ENCODE results near the gene VAMP5. TPM values are rescaled to one million over a fixed set of nuclear protein-coding genes. Genes with fewer than 3 reads are reported as not detected.
"Not testable (repeated sequence)": the region's sequence is repeated elsewhere in the genome, so short reads cannot be mapped to it uniquely, and the experiment has no call there.

The VAMP5 gene, protein sequence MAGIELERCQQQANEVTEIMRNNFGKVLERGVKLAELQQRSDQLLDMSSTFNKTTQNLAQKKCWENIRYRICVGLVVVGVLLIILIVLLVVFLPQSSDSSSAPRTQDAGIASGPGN
- total RNA-seq (2014; rRNA removed; shearing (Covaris generic)), result not detected in 2 replicates

- Histone ChIP-seq H3K4me1 (peaks cover 29% of the 10 kb centered on the region), H3K4me3 (no peak within 1 kb of the TSS), H3K36me3 (no peaks in the 10 kb centered on the region), H3K9me3 (replicated peaks) (no peaks in the 10 kb centered on the region), H3K27me3 (no peaks in the 10 kb centered on the region), H3K27ac (peak within 1 kb of the TSS; percentile 66)
- no peak for DNase-seq
Measured at GRCh38 chr2:85584354-85584856, at the start of gene VAMP5. Gene VAMP5, plus strand, starts transcription at chr2:85584431. Its CDS starts 60 bp downstream, at chr2:85584491.

GRCh38 chr2:85534881-85535280 lies 49.4 kb upstream of the VAMP5 start:
- peaks cover 4% of the 10 kb centered on the region for H3K9me3 ChIP-seq (replicated peaks)
- H3K4me1 ChIP-seq, result peaks cover 9% of the 10 kb centered on the region
- H3K27me3 ChIP-seq, result no peaks in the 10 kb centered on the region
- no peak overlapping the region for H3K27ac ChIP-seq
- peaks cover 4% of the 10 kb centered on the region for H3K36me3 ChIP-seq
- no peak overlapping the region for H3K4me3 ChIP-seq
- DNase-seq, result no peak

- Histone ChIP-seq H3K36me3 (peaks cover 20% of the 10 kb centered on the region), H3K4me3 (no peak overlapping the region), H3K4me1 (peaks cover 12% of the 10 kb centered on the region), H3K9me3 (replicated peaks) (no peaks in the 10 kb centered on the region), H3K27me3 (no peaks in the 10 kb centered on the region), H3K27ac (no peak overlapping the region)
- peak in 1 of 2 experiments; percentile 35 for DNase-seq
Measured at GRCh38 chr2:85536479-85536878, 47.8 kb upstream of the VAMP5 start.

DNA sequence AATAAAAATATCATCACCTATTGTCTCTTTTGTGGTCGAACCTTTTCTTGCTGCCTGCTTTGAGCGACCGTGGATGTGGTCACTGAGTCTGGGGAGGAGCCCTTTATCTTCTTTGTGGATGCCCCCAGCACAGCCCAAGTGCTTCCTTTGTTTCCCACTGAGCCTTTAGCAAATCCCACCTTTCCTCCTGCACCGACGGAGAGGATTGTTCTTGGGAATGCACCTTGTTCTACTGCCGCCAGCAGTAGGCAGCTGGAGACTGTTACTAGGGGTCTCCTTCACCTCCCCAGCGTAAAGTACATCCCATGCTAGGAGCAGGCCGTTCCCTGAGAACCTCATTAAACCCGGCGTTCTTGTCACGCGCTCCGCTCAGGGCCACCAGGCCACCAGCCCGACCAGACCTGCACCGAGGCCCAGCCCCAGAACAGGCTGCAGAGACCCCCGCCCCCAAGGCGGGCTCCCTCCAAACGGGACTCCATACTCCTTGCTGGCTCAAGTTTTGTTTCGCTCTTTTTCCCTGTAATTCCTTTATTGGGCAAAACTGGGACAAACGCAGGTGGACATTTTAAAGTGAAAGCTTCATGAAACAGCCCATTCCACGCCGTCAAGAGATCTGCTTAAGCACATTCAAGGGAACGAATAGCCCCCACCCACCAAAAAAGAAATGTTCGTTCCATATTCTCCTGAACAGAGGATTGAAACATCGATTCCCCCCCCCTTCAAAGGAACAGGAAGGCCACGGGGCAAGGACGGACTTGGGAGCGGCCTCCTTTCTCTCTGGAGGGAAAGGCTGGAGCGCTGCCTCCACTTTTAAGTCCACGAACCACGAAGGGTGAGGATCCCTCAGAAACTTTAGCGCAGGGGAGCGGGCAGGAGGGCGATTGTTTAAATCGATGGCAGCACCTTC lies 46.4 kb upstream of the VAMP5 start:
- Histone ChIP-seq H3K4me3 (peak overlapping the region; percentile 97), H3K36me3 (peaks cover 34% of the 10 kb centered on the region), H3K27ac (peak overlapping the region; percentile 98), H3K27me3 (no peaks in the 10 kb centered on the region), H3K9me3 (replicated peaks) (no peaks in the 10 kb centered on the region), H3K4me1 (peaks cover 21% of the 10 kb centered on the region)
- DNase-seq, result peak; percentile 75 to 80

DNA sequence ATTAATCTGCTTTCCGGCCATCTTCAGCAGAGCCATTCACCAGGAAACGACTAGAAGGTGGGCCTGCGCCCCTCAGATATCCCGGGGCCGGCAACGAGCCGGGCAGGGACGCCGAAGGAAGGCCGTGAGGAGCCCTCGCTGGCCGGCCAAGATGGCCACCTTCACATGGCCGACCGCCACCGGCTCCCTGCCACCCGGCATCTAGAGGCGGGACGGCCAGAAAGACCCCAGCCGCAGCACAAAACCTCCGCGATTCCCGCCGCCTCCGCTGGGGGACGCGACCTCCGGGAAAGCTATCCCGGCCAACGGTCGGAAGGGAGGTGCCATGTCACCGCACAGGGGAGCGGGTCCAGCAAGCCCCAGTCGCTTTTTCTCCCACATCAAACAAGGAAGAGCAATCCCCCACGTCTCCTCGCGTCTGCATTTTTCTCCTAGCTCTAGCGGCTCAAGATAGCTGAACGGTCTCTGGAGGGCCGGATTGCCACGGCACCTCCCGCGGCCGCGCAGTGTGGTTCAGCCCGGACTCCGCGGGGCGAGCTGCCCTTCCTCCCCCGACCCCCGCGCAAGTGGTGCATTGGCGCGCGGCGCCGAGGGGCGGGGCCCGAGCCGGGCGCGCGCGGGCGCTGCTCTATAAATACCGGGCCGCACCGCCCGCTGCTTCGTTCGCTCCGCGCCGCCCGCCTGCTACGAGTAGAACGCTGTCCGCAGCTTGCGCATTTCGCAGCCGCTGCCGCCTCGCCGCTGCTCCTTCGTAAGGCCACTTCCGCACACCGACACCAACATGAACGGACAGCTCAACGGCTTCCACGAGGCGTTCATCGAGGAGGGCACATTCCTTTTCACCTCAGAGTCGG lies 45.5 kb upstream of the VAMP5 start, which contains the start of gene MAT2A:
TSS of gene MAT2A (plus strand) at position 662 of the 854 bp plus-strand sequence. CDS start at position 782, 120 bp downstream.
- peaks cover 21% of the 10 kb centered on the region for H3K4me1 ChIP-seq

DNA sequence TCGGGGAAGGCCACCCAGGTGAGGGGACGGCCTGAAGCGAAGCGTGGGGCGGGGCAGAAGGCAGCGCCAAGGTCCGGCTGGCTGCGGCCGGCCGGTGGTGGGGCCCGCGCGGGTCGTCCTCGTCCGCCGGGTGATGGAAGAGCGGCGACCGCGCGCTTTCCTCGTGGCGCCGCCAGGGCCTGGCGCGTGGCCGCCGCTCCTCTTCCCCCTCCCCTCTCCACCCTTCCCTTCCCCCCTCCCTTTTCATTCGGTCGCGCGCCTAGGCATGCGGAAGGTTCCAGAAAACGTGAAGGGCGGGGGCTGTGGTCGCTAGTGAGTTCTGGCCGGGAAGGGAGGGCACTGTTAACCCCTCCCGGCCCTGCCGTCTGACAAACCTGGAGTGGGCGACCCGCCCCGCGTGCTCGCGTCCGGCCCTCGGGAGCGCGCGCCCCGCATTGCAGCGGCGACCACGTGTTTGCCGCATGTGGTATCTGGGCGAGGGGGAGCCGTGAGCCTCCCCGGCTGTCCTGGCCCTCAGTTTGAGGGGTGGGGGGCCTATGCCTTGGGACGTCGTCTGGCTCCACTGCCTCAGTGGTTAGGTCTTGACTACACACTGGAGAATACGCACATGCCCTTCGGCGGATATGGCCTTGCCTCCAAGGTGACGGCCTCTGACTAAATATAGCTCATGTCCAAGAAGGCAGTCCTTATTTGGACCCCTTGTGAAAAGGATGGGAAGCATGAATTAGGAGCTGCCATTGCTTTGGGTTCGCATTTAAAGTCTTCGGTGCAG lies 44.7 kb upstream of the VAMP5 start:
- Histone ChIP-seq H3K4me3 (peak overlapping the region; percentile 97), H3K9me3 (replicated peaks) (no peaks in the 10 kb centered on the region), H3K36me3 (peaks cover 51% of the 10 kb centered on the region), H3K27me3 (no peaks in the 10 kb centered on the region), H3K27ac (peak overlapping the region; percentile 98), H3K4me1 (peaks cover 21% of the 10 kb centered on the region)
- peak; percentile 67 to 69 for DNase-seq

More for the DNA sequence above, 45.5 kb upstream of the VAMP5 start, which contains the start of gene MAT2A:
- Histone ChIP-seq H3K36me3 (peaks cover 43% of the 10 kb centered on the region), H3K4me3 (peak within 1 kb of the TSS; percentile 97), H3K9me3 (replicated peaks) (no peaks in the 10 kb centered on the region), H3K27me3 (no peaks in the 10 kb centered on the region), H3K27ac (peak within 1 kb of the TSS; percentile 98)
- peak; percentile 98 for DNase-seq

GRCh38 chr2:85540133-85540648 lies 44.0 kb upstream of the VAMP5 start:
- no peaks in the 10 kb centered on the region for H3K9me3 ChIP-seq (replicated peaks)
- H3K4me3 ChIP-seq, result peak overlapping the region; percentile 97
- peaks cover 21% of the 10 kb centered on the region for H3K4me1 ChIP-seq
- no peaks in the 10 kb centered on the region for H3K27me3 ChIP-seq
- no peak for DNase-seq
- H3K27ac ChIP-seq, result peak overlapping the region; percentile 98
- peaks cover 56% of the 10 kb centered on the region for H3K36me3 ChIP-seq

DNA sequence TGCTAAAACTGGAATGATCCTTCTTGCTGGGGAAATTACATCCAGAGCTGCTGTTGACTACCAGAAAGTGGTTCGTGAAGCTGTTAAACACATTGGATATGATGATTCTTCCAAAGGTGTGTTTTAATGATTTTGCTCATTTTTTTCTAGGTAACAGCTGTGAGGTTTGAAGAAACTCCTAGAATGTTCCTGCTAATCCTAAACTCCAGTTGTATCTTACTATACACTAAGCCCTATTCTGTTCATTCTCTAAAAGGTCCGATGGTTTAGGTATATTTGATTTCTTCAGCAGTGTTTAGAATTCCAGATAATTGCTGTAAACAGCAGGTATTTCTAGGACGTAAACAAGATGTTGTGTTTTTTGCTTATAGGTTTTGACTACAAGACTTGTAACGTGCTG lies 43.0 kb upstream of the VAMP5 start:
- H3K4me3 ChIP-seq, result peak overlapping the region; percentile 97
- peaks cover under 1% of the 10 kb centered on the region; the same call in 1 of the 2 replicates for H3K27me3 ChIP-seq
- H3K4me1 ChIP-seq, result peaks cover 21% of the 10 kb centered on the region
- H3K9me3 ChIP-seq (replicated peaks), result no peaks in the 10 kb centered on the region
- peaks cover 67% of the 10 kb centered on the region for H3K36me3 ChIP-seq
- no peak for DNase-seq
- no peak overlapping the region for H3K27ac ChIP-seq

- no peak for DNase-seq
- no peak overlapping the region for H3K27ac ChIP-seq
- peaks cover 73% of the 10 kb centered on the region for H3K36me3 ChIP-seq
Measured at GRCh38 chr2:85541753-85542457, 42.3 kb upstream of the VAMP5 start.

DNA sequence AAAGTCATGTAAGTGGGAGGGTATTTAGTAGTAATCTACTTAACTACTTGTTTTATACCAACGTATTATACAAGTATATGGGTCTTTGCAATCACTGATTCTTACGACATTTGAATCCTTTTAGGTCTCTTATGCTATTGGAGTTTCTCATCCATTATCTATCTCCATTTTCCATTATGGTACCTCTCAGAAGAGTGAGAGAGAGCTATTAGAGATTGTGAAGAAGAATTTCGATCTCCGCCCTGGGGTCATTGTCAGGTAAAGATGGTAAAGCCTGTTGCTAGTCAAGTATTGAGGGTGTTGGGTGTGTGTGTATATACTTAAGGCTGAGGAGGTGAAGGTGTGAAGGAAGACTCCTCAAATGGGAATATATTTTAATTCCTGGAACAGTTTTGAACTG lies 41.5 kb upstream of the VAMP5 start:
- no peak overlapping the region for H3K27ac ChIP-seq
- H3K36me3 ChIP-seq, result peaks cover 82% of the 10 kb centered on the region
- DNase-seq, result no peak
- no peaks in the 10 kb centered on the region for H3K9me3 ChIP-seq (replicated peaks)
- peaks cover 6% of the 10 kb centered on the region for H3K27me3 ChIP-seq
- H3K4me1 ChIP-seq, result peaks cover 12% of the 10 kb centered on the region; the same call in 1 of the 2 replicates
- H3K4me3 ChIP-seq, result no peak overlapping the region

More at GRCh38 chr2:85541753-85542457, 42.3 kb upstream of the VAMP5 start:
- Histone ChIP-seq H3K4me3 (peak overlapping the region; percentile 97), H3K9me3 (replicated peaks) (no peaks in the 10 kb centered on the region), H3K4me1 (peaks cover 19% of the 10 kb centered on the region), H3K27me3 (peaks cover 6% of the 10 kb centered on the region)

- peaks cover 92% of the 10 kb centered on the region for H3K36me3 ChIP-seq
- H3K9me3 ChIP-seq (replicated peaks); DNase-seq; H3K27ac ChIP-seq; H3K4me3 ChIP-seq; H3K27me3 ChIP-seq: not testable (repeated sequence)
- H3K4me1 ChIP-seq, result peaks cover 17% of the 10 kb centered on the region
Measured at GRCh38 chr2:85544254-85544691, 40.0 kb upstream of the VAMP5 start.

DNA sequence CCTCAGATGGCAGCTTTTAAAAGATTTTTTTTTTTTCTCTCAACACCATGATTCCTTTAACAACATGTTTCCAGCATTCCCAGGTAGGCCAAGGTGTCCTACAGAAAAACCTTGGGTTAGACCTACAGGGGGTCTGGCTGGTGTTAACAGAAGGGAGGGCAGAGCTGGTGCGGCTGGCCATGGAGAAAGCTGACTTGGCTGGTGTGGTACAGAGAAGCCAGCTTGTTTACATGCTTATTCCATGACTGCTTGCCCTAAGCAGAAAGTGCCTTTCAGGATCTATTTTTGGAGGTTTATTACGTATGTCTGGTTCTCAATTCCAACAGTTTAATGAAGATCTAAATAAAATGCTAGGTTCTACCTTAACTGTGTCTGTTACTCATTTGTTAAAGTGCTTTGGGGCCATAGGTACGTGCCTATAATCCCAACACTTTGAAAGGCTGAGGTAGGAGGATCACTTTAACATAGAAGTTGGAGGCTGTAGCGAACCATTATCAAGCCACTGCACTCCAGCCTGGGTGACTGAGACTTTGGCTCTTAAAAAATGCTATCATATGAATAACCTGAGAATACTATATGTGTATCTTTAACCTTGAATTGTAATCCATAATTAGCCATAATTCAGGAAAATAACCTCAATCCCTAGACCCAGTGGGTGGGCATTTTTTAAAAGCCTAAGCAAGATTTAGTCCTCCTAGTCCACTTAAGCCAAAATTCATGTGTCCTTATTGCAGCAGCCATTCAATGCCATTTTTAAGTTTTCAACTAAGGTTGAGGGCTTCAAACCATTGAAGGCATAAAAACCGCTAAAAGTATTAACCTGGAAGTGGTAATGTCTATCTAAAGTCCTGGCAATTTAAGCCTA lies 39.1 kb upstream of the VAMP5 start:
- H3K27me3 ChIP-seq; H3K27ac ChIP-seq; DNase-seq; H3K4me3 ChIP-seq; H3K9me3 ChIP-seq (replicated peaks): not testable (repeated sequence)
- Histone ChIP-seq H3K36me3 (peaks cover 86% of the 10 kb centered on the region), H3K4me1 (peaks cover 26% of the 10 kb centered on the region)

Data from SJCRH30 (cell line).